ENCODE data around the gene LSM3.

LSM3 gene

GRCh38 chr3:14222900-14223594 is 44.4 kb downstream of the LSM3 start:
- no peak for TF ChIP-seq CTCF (conservative IDR thresholded peaks at IDR 0.05)
- H3K27ac ChIP-seq: no peak overlapping the region

- no peak overlapping the region; the same call in 1 of the 2 replicates for H3K27ac ChIP-seq
- no peak for TF ChIP-seq CTCF (conservative IDR thresholded peaks at IDR 0.05)
Measured at GRCh38 chr3:14223595-14223994, 45.0 kb downstream of the LSM3 start.

- H3K27ac ChIP-seq: peak overlapping the region; percentile 89
- no peak for TF ChIP-seq CTCF (conservative IDR thresholded peaks at IDR 0.05)
Measured at GRCh38 chr3:14224895-14225294, 46.3 kb downstream of the LSM3 start.

- no peak for TF ChIP-seq CTCF (conservative IDR thresholded peaks at IDR 0.05)
- H3K27ac ChIP-seq: peak overlapping the region; percentile 89
Measured at GRCh38 chr3:14225421-14225820, 46.8 kb downstream of the LSM3 start.

GRCh38 chr3:14226351-14226750 is 47.7 kb downstream of the LSM3 start:
- peak overlapping the region; percentile 89 for H3K27ac ChIP-seq

GRCh38 chr3:14227856-14228255 is 49.2 kb downstream of the LSM3 start:
- TF ChIP-seq CTCF (conservative IDR thresholded peaks at IDR 0.05): no peak
- peak overlapping the region; percentile 89 for H3K27ac ChIP-seq

- peak overlapping the region; percentile 89 for H3K27ac ChIP-seq
- TF ChIP-seq CTCF (conservative IDR thresholded peaks at IDR 0.05): no peak
Measured at GRCh38 chr3:14228681-14229470, 50.3 kb downstream of the LSM3 start.

- H3K27ac ChIP-seq: peak overlapping the region; percentile 89
Measured at GRCh38 chr3:14229695-14230094, 51.1 kb downstream of the LSM3 start.
